ENCODE results near the gene NARF.

DNA sequence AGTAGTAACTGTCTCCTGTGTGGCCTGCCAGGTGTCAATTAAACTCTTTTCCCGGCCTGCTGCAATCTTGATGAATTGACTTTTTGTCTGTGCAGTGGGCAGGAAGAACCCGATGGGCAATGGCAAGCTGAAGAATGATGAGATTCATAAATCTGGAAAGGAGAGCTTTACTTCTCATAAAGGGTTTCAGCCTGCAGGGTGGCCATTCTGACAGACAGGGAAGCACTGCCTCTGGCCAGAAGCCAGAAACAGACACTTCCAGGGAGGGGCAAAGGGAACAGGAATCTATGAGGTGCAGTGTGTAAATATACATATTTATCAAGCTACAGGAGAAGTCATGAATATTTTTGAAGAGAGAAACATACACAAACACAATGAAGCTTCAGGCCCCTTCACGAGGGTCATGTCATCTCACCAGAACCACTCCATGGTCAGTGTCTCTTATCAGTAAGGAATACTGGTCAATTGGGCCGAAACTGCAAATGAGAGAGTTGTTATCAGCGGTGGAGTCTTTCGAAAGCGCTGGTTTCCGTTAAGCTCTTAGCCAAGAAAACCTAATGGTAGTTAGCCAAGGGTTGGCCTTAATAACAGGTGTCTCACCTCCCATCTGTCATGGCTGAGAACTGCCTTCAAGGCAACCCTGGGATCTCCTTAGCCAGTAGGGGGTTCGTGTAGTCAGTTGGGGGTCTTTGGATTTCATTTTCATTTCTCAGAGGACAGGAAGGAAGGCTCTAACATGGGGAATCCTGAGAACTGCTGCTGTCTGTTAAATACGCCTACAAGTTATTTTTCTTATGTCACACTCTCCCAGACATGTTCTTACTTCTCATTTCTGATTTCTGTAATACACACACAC lies 1.2 kb upstream of the NARF start:
- TF ChIP-seq POLR2AphosphoS5 (IDR thresholded peaks at IDR 0.05; ENCODE audit: low read depth) (no peak), ZNF331 (CRISPR knock-in tag; IDR thresholded peaks at IDR 0.05; ENCODE audit: low read depth) (no peak), REST (IDR thresholded peaks at IDR 0.05; ENCODE audit: unreplicated experiment) (no peak), EZH2 (IDR thresholded peaks at IDR 0.05; ENCODE audit: low read depth, unreplicated experiment) (no peak), EZH2phosphoT487 (IDR thresholded peaks at IDR 0.05; ENCODE audit: unreplicated experiment) (no peak)
- TF ChIP-seq, protein P1, sequence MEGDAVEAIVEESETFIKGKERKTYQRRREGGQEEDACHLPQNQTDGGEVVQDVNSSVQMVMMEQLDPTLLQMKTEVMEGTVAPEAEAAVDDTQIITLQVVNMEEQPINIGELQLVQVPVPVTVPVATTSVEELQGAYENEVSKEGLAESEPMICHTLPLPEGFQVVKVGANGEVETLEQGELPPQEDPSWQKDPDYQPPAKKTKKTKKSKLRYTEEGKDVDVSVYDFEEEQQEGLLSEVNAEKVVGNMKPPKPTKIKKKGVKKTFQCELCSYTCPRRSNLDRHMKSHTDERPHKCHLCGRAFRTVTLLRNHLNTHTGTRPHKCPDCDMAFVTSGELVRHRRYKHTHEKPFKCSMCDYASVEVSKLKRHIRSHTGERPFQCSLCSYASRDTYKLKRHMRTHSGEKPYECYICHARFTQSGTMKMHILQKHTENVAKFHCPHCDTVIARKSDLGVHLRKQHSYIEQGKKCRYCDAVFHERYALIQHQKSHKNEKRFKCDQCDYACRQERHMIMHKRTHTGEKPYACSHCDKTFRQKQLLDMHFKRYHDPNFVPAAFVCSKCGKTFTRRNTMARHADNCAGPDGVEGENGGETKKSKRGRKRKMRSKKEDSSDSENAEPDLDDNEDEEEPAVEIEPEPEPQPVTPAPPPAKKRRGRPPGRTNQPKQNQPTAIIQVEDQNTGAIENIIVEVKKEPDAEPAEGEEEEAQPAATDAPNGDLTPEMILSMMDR (conservative IDR thresholded peaks at IDR 0.05; ENCODE audit: low read depth in 2 of 2), result no peak
